HEK293 (cell line): Measurements from ENCODE around the gene ACADVL.

ENCODE experiments used
- CTCF ChIA-PET: fragments of 350-600 bp; formaldehyde crosslinking; extraction: SDS; loops from one replicate; lab custom pipeline; 2021; ENCODE audit warnings: antibody characterized with exemption; lab: Yijun Ruan, JAX
- POLR2A ChIA-PET: fragments of 300-600 bp; formaldehyde crosslinking; extraction: SDS; loops from one replicate; lab custom pipeline; 2020; ENCODE audit warnings: antibody characterized with exemption, inconsistent platforms; lab: Yijun Ruan, JAX
- H3K27ac ChIP-seq: fragments of 200-500 bp; sonication (Bioruptor generic); 2 replicates; pipeline ENCODE4 v1.5.1; 2014; ENCODE audit warnings: low read depth, low read length, control low read depth, inconsistent platforms; ENCODE audit errors: extremely low read depth
- H3K36me3 ChIP-seq, 2 experiments: fragments of 200-500 bp in 1 of 2; sonication (Bioruptor generic) in 1 of 2; 1 replicate in 1 of 2; 2 replicates in 1 of 2; pipeline ENCODE4 v1.5.1; 2014 to 2017; ENCODE audit warnings: inconsistent platforms in 2 of 2, low read length in 2 of 2; ENCODE audit not compliant: control insufficient read depth in 2 of 2, insufficient read depth in 1 of 2
- H3K4me1 ChIP-seq: fragments of 200-500 bp; sonication (Bioruptor generic); 2 replicates; pipeline ENCODE4 v1.5.1; 2014; ENCODE audit warnings: mild to moderate bottlenecking, low read length, inconsistent platforms; ENCODE audit not compliant: control insufficient read depth, insufficient read depth
- H3K4me3 ChIP-seq: 2 replicates; pipeline ENCODE4 v1.5.1; 2011; ENCODE audit warnings: low read depth, mild to moderate bottlenecking, control low read depth, low read length, moderate library complexity
- H3K9me3 ChIP-seq: fragments of 200-500 bp; sonication (Bioruptor generic); 2 replicates; pipeline ENCODE4 v1.5.1; 2014; ENCODE audit warnings: low read depth, low read length, inconsistent platforms; ENCODE audit not compliant: control insufficient read depth, insufficient read depth
- EGR2 ChIP-seq: fragments of 450-650 bp; formaldehyde crosslinking; IDR thresholded peaks from 2 replicates; pipeline ENCODE4 v1.5.1; 2016; ENCODE audit warnings: low read depth, missing biosample characterization, missing genetic modification characterization
- KLF16 ChIP-seq: fragments of 450-650 bp; formaldehyde crosslinking; IDR thresholded peaks from 2 replicates; pipeline ENCODE4 v1.5.1; 2017; ENCODE audit warnings: missing biosample characterization, missing genetic modification characterization
- KLF7 ChIP-seq: fragments of 450-650 bp; formaldehyde crosslinking; IDR thresholded peaks from 2 replicates; pipeline ENCODE4 v1.5.1; 2016; ENCODE audit warnings: missing biosample characterization, missing genetic modification characterization, borderline replicate concordance
- SCRT2 ChIP-seq: fragments of 450-650 bp; formaldehyde crosslinking; IDR thresholded peaks from 2 replicates; pipeline ENCODE4 v1.5.1; 2016; ENCODE audit warnings: missing biosample characterization, missing genetic modification characterization
- SP2 ChIP-seq: fragments of 450-650 bp; formaldehyde crosslinking; IDR thresholded peaks from 2 replicates; pipeline ENCODE4 v1.5.1; 2016; ENCODE audit warnings: missing biosample characterization, missing genetic modification characterization
- YY1 ChIP-seq: fragments of 450-650 bp; formaldehyde crosslinking; IDR thresholded peaks from 2 replicates; pipeline ENCODE4 v1.5.1; 2018; ENCODE audit warnings: missing biosample characterization, missing genetic modification characterization
- ZBTB7A ChIP-seq: fragments of 450-650 bp; formaldehyde crosslinking; IDR thresholded peaks from 2 replicates; pipeline ENCODE4 v1.5.1; 2016; ENCODE audit warnings: low read depth, missing biosample characterization, missing genetic modification characterization
- ZEB2 ChIP-seq: fragments of 450-650 bp; formaldehyde crosslinking; IDR thresholded peaks from 2 replicates; pipeline ENCODE4 v1.5.1; 2016; ENCODE audit warnings: missing biosample characterization, missing genetic modification characterization
- ZFP37 ChIP-seq: fragments of 450-650 bp; formaldehyde crosslinking; IDR thresholded peaks from 2 replicates; pipeline ENCODE4 v1.5.1; 2016; ENCODE audit warnings: missing biosample characterization, missing genetic modification characterization
- ZNF146 ChIP-seq: fragments of 450-650 bp; formaldehyde crosslinking; IDR thresholded peaks from 2 replicates; pipeline ENCODE4 v1.5.1; 2016; ENCODE audit warnings: missing biosample characterization, missing genetic modification characterization
- ZNF175 ChIP-seq: fragments of 450-650 bp; formaldehyde crosslinking; IDR thresholded peaks from 2 replicates; pipeline ENCODE4 v1.5.1; 2016; ENCODE audit warnings: missing biosample characterization, missing genetic modification characterization
- ZNF2 ChIP-seq: fragments of 450-650 bp; formaldehyde crosslinking; IDR thresholded peaks from 2 replicates; pipeline ENCODE4 v1.5.1; 2016; ENCODE audit warnings: missing biosample characterization, missing genetic modification characterization
- ZNF292 ChIP-seq: fragments of 450-650 bp; formaldehyde crosslinking; IDR thresholded peaks from 2 replicates; pipeline ENCODE4 v1.5.1; 2016; ENCODE audit warnings: low read depth, missing biosample characterization, missing genetic modification characterization, borderline replicate concordance
- ZNF324 ChIP-seq: fragments of 450-650 bp; formaldehyde crosslinking; IDR thresholded peaks from 2 replicates; pipeline ENCODE4 v1.5.1; 2016; ENCODE audit warnings: missing biosample characterization, missing genetic modification characterization
- ZNF366 ChIP-seq: fragments of 450-650 bp; formaldehyde crosslinking; conservative IDR thresholded peaks from 2 replicates; pipeline ENCODE4 v1.5.1; 2016; ENCODE audit warnings: missing biosample characterization, missing genetic modification characterization
- ZNF37A ChIP-seq: fragments of 450-650 bp; IDR thresholded peaks from 2 replicates; pipeline ENCODE4 v1.5.1; 2018; ENCODE audit warnings: missing biosample characterization, missing genetic modification characterization
- ZNF433 ChIP-seq: fragments of 450-650 bp; formaldehyde crosslinking; IDR thresholded peaks from 2 replicates; pipeline ENCODE4 v1.5.1; 2016; ENCODE audit warnings: missing biosample characterization, missing genetic modification characterization, low read depth
- ZNF610 ChIP-seq: fragments of 450-650 bp; formaldehyde crosslinking; IDR thresholded peaks from 2 replicates; pipeline ENCODE4 v1.5.1; 2016; ENCODE audit warnings: missing biosample characterization, missing genetic modification characterization, borderline replicate concordance
- ZNF654 ChIP-seq: fragments of 450-650 bp; formaldehyde crosslinking; IDR thresholded peaks from 2 replicates; pipeline ENCODE4 v1.5.1; 2016; ENCODE audit warnings: low read depth, missing biosample characterization, missing genetic modification characterization
- ZNF660 ChIP-seq: fragments of 450-650 bp; IDR thresholded peaks from 2 replicates; pipeline ENCODE4 v1.5.1; 2018; ENCODE audit warnings: missing biosample characterization, mild to moderate bottlenecking, missing genetic modification characterization
- TF ChIP-seq, protein P1 (sequence below): fragments of 450-650 bp; formaldehyde crosslinking; IDR thresholded peaks from 2 replicates; pipeline ENCODE4 v1.5.1; 2016; ENCODE audit warnings: missing biosample characterization, missing genetic modification characterization
- TF ChIP-seq, protein P2 (sequence below): fragments of 450-650 bp; formaldehyde crosslinking; conservative IDR thresholded peaks from 2 replicates; pipeline ENCODE4 v1.5.1; 2016; ENCODE audit warnings: low read depth, missing biosample characterization, missing genetic modification characterization
- TF ChIP-seq, protein P3 (sequence below): fragments of 450-650 bp; IDR thresholded peaks from 2 replicates; pipeline ENCODE4 v1.5.1; 2018; ENCODE audit warnings: missing biosample characterization, mild to moderate bottlenecking, missing genetic modification characterization
- TF ChIP-seq, protein P4 (sequence below): fragments of 450-650 bp; formaldehyde crosslinking; conservative IDR thresholded peaks from 2 replicates; pipeline ENCODE4 v1.5.1; 2016; ENCODE audit warnings: low read depth, missing biosample characterization, missing genetic modification characterization

ACADVL gene

DNA sequence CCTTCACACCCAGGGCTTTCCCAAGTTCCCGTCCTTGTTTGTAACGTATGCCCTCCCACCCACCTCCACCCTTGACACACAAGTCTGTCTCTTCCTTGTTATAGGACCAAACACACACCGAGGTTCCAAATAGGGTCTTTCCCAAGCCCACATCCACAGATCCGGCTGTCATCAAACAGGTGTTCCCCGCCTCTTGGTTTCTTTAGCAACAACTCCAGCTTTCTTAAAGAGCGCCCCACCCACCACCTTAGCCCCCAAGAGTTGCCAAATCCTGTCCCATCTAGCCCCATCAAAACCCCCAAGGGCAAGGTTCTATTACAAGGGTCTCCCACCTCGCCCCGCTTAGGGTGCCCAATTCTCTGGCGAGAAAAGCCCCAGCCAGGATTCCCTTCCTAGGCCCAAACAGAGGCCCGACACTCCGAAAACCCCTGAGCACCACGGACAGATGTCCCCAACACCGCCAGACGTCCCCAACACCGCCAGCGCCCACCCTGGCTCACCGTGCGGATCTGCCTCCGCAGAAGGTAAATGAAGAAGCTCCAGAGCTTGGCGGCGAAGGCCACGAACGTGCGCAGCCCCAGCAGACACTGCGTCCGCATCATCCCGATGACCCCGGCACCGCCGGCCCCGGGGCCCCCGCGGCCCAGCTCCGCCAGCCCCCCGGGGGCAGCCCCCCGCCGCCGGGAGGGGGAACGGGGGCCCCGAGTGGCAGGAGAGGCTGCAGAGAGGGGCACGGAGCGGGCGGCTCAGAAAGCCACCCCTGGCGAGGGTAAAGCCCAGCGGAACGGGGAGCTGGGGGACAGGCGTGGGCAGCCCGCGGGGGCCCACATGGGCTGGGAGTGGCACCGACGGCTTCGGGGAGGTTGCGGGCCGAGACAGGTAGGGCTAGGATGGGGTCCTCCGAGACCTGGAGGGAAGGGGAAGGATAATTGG, 31.2 kb downstream of the ACADVL start (continued):
- TF ChIP-seq EGR2 (tag by site-specific recombination) = 0 out of 2 replicates have a peak, but pooled peaks have one; percentile 37
- no peak for TF ChIP-seq ZFP37
- TF ChIP-seq SCRT2 (tag by site-specific recombination) = peak; percentile 94
- TF ChIP-seq, protein P1, sequence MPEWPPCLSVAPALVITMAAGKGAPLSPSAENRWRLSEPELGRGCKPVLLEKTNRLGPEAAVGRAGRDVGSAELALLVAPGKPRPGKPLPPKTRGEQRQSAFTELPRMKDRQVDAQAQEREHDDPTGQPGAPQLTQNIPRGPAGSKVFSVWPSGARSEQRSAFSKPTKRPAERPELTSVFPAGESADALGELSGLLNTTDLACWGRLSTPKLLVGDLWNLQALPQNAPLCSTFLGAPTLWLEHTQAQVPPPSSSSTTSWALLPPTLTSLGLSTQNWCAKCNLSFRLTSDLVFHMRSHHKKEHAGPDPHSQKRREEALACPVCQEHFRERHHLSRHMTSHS (tag by site-specific recombination) = no peak

DNA sequence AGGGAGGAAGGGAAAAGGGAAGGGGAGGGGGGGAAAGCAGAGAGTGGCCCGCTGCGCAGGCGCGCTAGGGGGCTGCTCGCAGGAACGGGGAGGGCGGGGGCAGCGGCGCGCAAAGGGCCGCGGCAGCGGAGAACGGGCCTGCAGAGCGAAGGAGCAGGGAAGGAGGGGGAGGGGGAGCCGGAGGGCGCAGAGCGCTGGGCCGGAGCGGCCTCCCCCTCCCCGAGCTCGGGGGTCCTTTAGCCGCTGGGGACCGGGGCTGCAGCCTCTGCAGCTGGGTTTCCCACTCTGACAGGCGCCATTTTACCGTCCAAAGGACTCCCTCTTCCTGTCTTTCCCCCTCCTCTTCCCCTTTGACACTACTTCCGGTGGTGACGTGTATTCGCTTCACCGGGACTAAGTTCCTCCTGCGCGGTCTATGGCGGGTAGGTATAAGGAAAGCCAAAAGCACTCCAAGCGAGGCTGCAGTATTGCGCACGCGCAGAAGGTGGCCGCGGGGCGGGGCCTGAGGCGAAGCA, 32.0 kb downstream of the ACADVL start, which contains the start of gene CTDNEP1:
CTDNEP1 (minus strand) TSS at position 74 of the 515 bp plus-strand sequence. CDS start 438 bp downstream, outside the sequence.
- peak within 1 kb of the TSS; percentile 91 for H3K4me3 ChIP-seq
- peak within 1 kb of the TSS; percentile 92 for H3K27ac ChIP-seq
- peaks cover 35 to 51% of the 10 kb centered on the region in 2 experiments for H3K36me3 ChIP-seq
- ChIA-PET CTCF (interaction anchor here (0.6 to 1.6 kb wide), 4 partner anchors 30 to 843 kb away, joined by 3 to 6 read pairs (median 4); partner anchors contain the start of gene SLC2A4), POLR2A (interaction anchor here (0.6 to 2.0 kb wide), 7 partner anchors 11 to 78 kb away, joined by 3 to 33 read pairs (median 4); partner anchors contain the start of genes ACADVL, DLG4, DVL2 and GABARAP)
- H3K4me1 ChIP-seq = peaks cover 13% of the 10 kb centered on the region; the same call in 1 of the 2 replicates
- H3K9me3 ChIP-seq = no peaks in the 10 kb centered on the region
- TF ChIP-seq SP2 (tag by site-specific recombination) (peak; percentile 96), ZBTB7A (tag by site-specific recombination) (peak; percentile 81), ZNF292 (tag by site-specific recombination) (no peak), ZNF433 (tag by site-specific recombination) (no peak), ZNF2 (tag by site-specific recombination) (no peak), KLF16 (peak; percentile 22; the same call in 1 of the 2 replicates), ZNF654 (tag by site-specific recombination) (no peak), ZNF175 (tag by site-specific recombination) (no peak), ZEB2 (peak; percentile 90; the same call in 1 of the 2 replicates), KLF7 (no peak), ZNF660 (tag by site-specific recombination) (peak; percentile 2; the same call in 1 of the 2 replicates), ZNF610 (tag by site-specific recombination) (0 out of 2 replicates have a peak, but pooled peaks have one; percentile 13), YY1 (peak; percentile 94), ZNF146 (tag by site-specific recombination) (no peak), ZNF366 (peak; percentile 47; the same call in 1 of the 2 replicates), ZNF324 (tag by site-specific recombination) (peak; percentile 71), ZNF37A (tag by site-specific recombination) (no peak)
- TF ChIP-seq, protein P2, sequence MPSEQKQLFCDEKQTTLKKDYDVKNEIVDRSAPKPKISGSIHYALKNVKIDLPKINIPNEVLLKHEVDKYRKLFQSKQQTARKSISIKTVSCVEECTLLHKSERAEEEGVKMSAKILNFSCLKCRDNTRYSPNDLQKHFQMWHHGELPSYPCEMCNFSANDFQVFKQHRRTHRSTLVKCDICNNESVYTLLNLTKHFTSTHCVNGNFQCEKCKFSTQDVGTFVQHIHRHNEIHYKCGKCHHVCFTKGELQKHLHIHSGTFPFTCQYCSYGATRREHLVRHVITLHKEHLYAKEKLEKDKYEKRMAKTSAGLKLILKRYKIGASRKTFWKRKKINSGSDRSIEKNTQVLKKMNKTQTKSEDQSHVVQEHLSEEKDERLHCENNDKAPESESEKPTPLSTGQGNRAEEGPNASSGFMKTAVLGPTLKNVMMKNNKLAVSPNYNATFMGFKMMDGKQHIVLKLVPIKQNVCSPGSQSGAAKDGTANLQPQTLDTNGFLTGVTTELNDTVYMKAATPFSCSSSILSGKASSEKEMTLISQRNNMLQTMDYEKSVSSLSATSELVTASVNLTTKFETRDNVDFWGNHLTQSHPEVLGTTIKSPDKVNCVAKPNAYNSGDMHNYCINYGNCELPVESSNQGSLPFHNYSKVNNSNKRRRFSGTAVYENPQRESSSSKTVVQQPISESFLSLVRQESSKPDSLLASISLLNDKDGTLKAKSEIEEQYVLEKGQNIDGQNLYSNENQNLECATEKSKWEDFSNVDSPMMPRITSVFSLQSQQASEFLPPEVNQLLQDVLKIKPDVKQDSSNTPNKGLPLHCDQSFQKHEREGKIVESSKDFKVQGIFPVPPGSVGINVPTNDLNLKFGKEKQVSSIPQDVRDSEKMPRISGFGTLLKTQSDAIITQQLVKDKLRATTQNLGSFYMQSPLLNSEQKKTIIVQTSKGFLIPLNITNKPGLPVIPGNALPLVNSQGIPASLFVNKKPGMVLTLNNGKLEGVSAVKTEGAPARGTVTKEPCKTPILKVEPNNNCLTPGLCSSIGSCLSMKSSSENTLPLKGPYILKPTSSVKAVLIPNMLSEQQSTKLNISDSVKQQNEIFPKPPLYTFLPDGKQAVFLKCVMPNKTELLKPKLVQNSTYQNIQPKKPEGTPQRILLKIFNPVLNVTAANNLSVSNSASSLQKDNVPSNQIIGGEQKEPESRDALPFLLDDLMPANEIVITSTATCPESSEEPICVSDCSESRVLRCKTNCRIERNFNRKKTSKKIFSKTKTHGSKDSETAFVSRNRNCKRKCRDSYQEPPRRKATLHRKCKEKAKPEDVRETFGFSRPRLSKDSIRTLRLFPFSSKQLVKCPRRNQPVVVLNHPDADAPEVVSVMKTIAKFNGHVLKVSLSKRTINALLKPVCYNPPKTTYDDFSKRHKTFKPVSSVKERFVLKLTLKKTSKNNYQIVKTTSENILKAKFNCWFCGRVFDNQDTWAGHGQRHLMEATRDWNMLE = peak; percentile 69
- TF ChIP-seq, protein P3, sequence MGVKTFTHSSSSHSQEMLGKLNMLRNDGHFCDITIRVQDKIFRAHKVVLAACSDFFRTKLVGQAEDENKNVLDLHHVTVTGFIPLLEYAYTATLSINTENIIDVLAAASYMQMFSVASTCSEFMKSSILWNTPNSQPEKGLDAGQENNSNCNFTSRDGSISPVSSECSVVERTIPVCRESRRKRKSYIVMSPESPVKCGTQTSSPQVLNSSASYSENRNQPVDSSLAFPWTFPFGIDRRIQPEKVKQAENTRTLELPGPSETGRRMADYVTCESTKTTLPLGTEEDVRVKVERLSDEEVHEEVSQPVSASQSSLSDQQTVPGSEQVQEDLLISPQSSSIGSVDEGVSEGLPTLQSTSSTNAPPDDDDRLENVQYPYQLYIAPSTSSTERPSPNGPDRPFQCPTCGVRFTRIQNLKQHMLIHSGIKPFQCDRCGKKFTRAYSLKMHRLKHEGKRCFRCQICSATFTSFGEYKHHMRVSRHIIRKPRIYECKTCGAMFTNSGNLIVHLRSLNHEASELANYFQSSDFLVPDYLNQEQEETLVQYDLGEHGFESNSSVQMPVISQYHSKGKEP (tag by site-specific recombination) = 0 out of 2 replicates have a peak, but pooled peaks have one; percentile 28
- TF ChIP-seq, protein P4, sequence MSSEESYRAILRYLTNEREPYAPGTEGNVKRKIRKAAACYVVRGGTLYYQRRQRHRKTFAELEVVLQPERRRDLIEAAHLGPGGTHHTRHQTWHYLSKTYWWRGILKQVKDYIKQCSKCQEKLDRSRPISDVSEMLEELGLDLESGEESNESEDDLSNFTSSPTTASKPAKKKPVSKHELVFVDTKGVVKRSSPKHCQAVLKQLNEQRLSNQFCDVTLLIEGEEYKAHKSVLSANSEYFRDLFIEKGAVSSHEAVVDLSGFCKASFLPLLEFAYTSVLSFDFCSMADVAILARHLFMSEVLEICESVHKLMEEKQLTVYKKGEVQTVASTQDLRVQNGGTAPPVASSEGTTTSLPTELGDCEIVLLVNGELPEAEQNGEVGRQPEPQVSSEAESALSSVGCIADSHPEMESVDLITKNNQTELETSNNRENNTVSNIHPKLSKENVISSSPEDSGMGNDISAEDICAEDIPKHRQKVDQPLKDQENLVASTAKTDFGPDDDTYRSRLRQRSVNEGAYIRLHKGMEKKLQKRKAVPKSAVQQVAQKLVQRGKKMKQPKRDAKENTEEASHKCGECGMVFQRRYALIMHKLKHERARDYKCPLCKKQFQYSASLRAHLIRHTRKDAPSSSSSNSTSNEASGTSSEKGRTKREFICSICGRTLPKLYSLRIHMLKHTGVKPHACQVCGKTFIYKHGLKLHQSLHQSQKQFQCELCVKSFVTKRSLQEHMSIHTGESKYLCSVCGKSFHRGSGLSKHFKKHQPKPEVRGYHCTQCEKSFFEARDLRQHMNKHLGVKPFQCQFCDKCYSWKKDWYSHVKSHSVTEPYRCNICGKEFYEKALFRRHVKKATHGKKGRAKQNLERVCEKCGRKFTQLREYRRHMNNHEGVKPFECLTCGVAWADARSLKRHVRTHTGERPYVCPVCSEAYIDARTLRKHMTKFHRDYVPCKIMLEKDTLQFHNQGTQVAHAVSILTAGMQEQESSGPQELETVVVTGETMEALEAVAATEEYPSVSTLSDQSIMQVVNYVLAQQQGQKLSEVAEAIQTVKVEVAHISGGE = peak; percentile 95
